Stimulated activated naive B cell treated with anti-CD40 and anti-IgM and Interleukin-4, amounts not matched to agents 10 μg/mL and 1 μg/mL and 100 μg/mL, for 72 hours (primary cell): Measurements from ENCODE around the gene CHCHD1.

Experiments used
- ATAC-seq, 2 donors: fragments of 150-1000 bp; cut with Tn5 transposase; replicated peaks; 2 replicates each; pipeline ENCODE4 v1.10.0; 2021; ENCODE audit warnings: moderate library complexity in 1 of 2
- DNase-seq: peaks from one replicate; pipeline ENCODE4 v3.0.0; 2021
- H3K27ac Mint-ChIP-seq: one replicate; pipeline ENCODE4 v1.8.0; 2022; ENCODE audit warnings: mild to moderate bottlenecking, mixed read lengths
- H3K27me3 Mint-ChIP-seq, 2 donors: one replicate each; pipeline ENCODE4 v1.8.0; 2022; ENCODE audit warnings: mixed read lengths in 2 of 2
- H3K36me3 Mint-ChIP-seq, 2 donors: one replicate each; pipeline ENCODE4 v1.8.0; 2022; ENCODE audit warnings: mixed read lengths in 2 of 2, mild to moderate bottlenecking in 1 of 2
- H3K4me1 Mint-ChIP-seq, 2 donors: one replicate each; pipeline ENCODE4 v1.8.0; 2022; ENCODE audit warnings: mixed read lengths in 2 of 2, mild to moderate bottlenecking in 1 of 2
- H3K4me3 Mint-ChIP-seq, 2 donors: one replicate each; pipeline ENCODE4 v1.8.0; 2022; ENCODE audit warnings: mild to moderate bottlenecking in 2 of 2, mixed read lengths in 2 of 2, moderate library complexity in 1 of 2
- H3K9me3 Mint-ChIP-seq, 2 donors: one replicate each; pipeline ENCODE4 v1.8.0; 2022; ENCODE audit warnings: mixed read lengths in 2 of 2, mild to moderate bottlenecking in 1 of 2

The CHCHD1 gene

GRCh38 chr10:73807471-73807870 is 25.6 kb downstream of the CHCHD1 start:
- Mint-ChIP-seq H3K4me3 (no peak overlapping the region), H3K27ac (no peak overlapping the region), H3K9me3 (no peaks in the 10 kb centered on the region), H3K36me3 (peaks cover 46 to 58% of the 10 kb centered on the region in 2 donors), H3K4me1 (peaks cover 40 to 60% of the 10 kb centered on the region in 2 donors), H3K27me3 (no peaks in the 10 kb centered on the region)
- ATAC-seq (no peak), DNase-seq (no peak)

- no peak overlapping the region for H3K27ac Mint-ChIP-seq
Observed at GRCh38 chr10:73808021-73808815, 26.4 kb downstream of the CHCHD1 start.

GRCh38 chr10:73809061-73809818 is 27.4 kb downstream of the CHCHD1 start:
- Mint-ChIP-seq H3K36me3 (peaks cover 47 to 48% of the 10 kb centered on the region in 2 donors), H3K27me3 (no peaks in the 10 kb centered on the region), H3K4me3 (no peak overlapping the region), H3K9me3 (no peaks in the 10 kb centered on the region), H3K4me1 (peaks cover 25 to 43% of the 10 kb centered on the region in 2 donors), H3K27ac (no peak overlapping the region)
- no peak for DNase-seq
- ATAC-seq, result no peak

More at GRCh38 chr10:73808021-73808815, 26.4 kb downstream of the CHCHD1 start:
- DNase-seq (no peak), ATAC-seq (no peak)
- Mint-ChIP-seq H3K4me3 (no peak overlapping the region), H3K27me3 (no peaks in the 10 kb centered on the region), H3K4me1 (peaks cover 35 to 53% of the 10 kb centered on the region in 2 donors), H3K36me3 (peaks cover 45 to 53% of the 10 kb centered on the region in 2 donors), H3K9me3 (no peaks in the 10 kb centered on the region)

- DNase-seq, result no peak
- Mint-ChIP-seq H3K27ac (peak overlapping the region; percentile 95), H3K9me3 (no peaks in the 10 kb centered on the region), H3K36me3 (peaks cover 47 to 50% of the 10 kb centered on the region in 2 donors), H3K27me3 (no peaks in the 10 kb centered on the region), H3K4me1 (peaks cover 23 to 41% of the 10 kb centered on the region in 2 donors), H3K4me3 (peak overlapping the region; percentile 86 to 87)
- ATAC-seq, result no peak
Observed at GRCh38 chr10:73810358-73810734, 28.5 kb downstream of the CHCHD1 start.

GRCh38 chr10:73810735-73811465 is 29.1 kb downstream of the CHCHD1 start:
- Mint-ChIP-seq H3K27me3 (no peaks in the 10 kb centered on the region), H3K9me3 (no peaks in the 10 kb centered on the region), H3K27ac (peak overlapping the region; percentile 95), H3K4me1 (peaks cover 20 to 41% of the 10 kb centered on the region in 2 donors), H3K4me3 (peak overlapping the region; percentile 86 to 87), H3K36me3 (peaks cover 44 to 47% of the 10 kb centered on the region in 2 donors)
- DNase-seq (peak; percentile 33), ATAC-seq (peak; percentile 41 to 42)

GRCh38 chr10:73812657-73813056 is 30.8 kb downstream of the CHCHD1 start:
- no peak overlapping the region for H3K4me3 Mint-ChIP-seq
- peaks cover 9 to 24% of the 10 kb centered on the region in 2 donors for H3K4me1 Mint-ChIP-seq
- DNase-seq (no peak), ATAC-seq (no peak)
- peaks cover 26 to 42% of the 10 kb centered on the region in 2 donors for H3K36me3 Mint-ChIP-seq
- no peak overlapping the region for H3K27ac Mint-ChIP-seq
- no peaks in the 10 kb centered on the region for H3K9me3 Mint-ChIP-seq
- no peaks in the 10 kb centered on the region for H3K27me3 Mint-ChIP-seq

- Mint-ChIP-seq H3K27ac (no peak overlapping the region), H3K4me3 (no peak overlapping the region)
Observed at GRCh38 chr10:73813333-73813732, 31.5 kb downstream of the CHCHD1 start.

GRCh38 chr10:73814276-73814895 is 32.5 kb downstream of the CHCHD1 start:
- no peaks in the 10 kb centered on the region for H3K27me3 Mint-ChIP-seq
- peaks cover 12 to 29% of the 10 kb centered on the region in 2 donors for H3K36me3 Mint-ChIP-seq
- no peak overlapping the region for H3K4me3 Mint-ChIP-seq
- no peak overlapping the region for H3K27ac Mint-ChIP-seq
- no peaks in the 10 kb centered on the region for H3K9me3 Mint-ChIP-seq
- no peak for ATAC-seq
- no peak for DNase-seq
- peaks cover 5 to 14% of the 10 kb centered on the region in 2 donors for H3K4me1 Mint-ChIP-seq

More at GRCh38 chr10:73813333-73813732, 31.5 kb downstream of the CHCHD1 start:
- ATAC-seq, result no peak
- Mint-ChIP-seq H3K36me3 (peaks cover 21 to 39% of the 10 kb centered on the region in 2 donors), H3K9me3 (no peaks in the 10 kb centered on the region), H3K27me3 (no peaks in the 10 kb centered on the region), H3K4me1 (peaks cover 9 to 24% of the 10 kb centered on the region in 2 donors)
- DNase-seq, result no peak

- Mint-ChIP-seq H3K36me3 (peaks cover 12 to 30% of the 10 kb centered on the region in 2 donors), H3K4me3 (no peak overlapping the region), H3K4me1 (peaks cover 4 to 7% of the 10 kb centered on the region in 2 donors), H3K9me3 (no peaks in the 10 kb centered on the region), H3K27me3 (no peaks in the 10 kb centered on the region), H3K27ac (no peak overlapping the region)
- no peak for ATAC-seq
- no peak for DNase-seq
Observed at GRCh38 chr10:73814896-73815718, 33.3 kb downstream of the CHCHD1 start.

GRCh38 chr10:73815719-73816030 is 33.8 kb downstream of the CHCHD1 start:
- H3K36me3 Mint-ChIP-seq, result peaks cover 12 to 31% of the 10 kb centered on the region in 2 donors
- H3K4me3 Mint-ChIP-seq, result no peak overlapping the region

GRCh38 chr10:73816917-73817729 is 35.3 kb downstream of the CHCHD1 start:
- H3K9me3 Mint-ChIP-seq, result no peaks in the 10 kb centered on the region
- H3K27ac Mint-ChIP-seq, result peak overlapping the region; percentile 70
- DNase-seq (no peak), ATAC-seq (no peak)
- H3K4me3 Mint-ChIP-seq, result no peak overlapping the region
- peaks cover 15 to 35% of the 10 kb centered on the region in 2 donors for H3K36me3 Mint-ChIP-seq
- no peaks in the 10 kb centered on the region for H3K27me3 Mint-ChIP-seq
- H3K4me1 Mint-ChIP-seq, result no peaks in the 10 kb centered on the region

More at GRCh38 chr10:73815719-73816030, 33.8 kb downstream of the CHCHD1 start:
- Mint-ChIP-seq H3K9me3 (no peaks in the 10 kb centered on the region), H3K27ac (no peak overlapping the region), H3K27me3 (no peaks in the 10 kb centered on the region), H3K4me1 (peaks cover under 1 to 1% of the 10 kb centered on the region in 2 donors)
- DNase-seq (no peak), ATAC-seq (no peak)

- Mint-ChIP-seq H3K4me3 (no peak overlapping the region), H3K9me3 (no peaks in the 10 kb centered on the region), H3K27me3 (no peaks in the 10 kb centered on the region), H3K27ac (peak overlapping the region; percentile 70), H3K4me1 (no peaks in the 10 kb centered on the region), H3K36me3 (peaks cover 17 to 40% of the 10 kb centered on the region in 2 donors)
- ATAC-seq (no peak), DNase-seq (no peak)
Observed at GRCh38 chr10:73817826-73818225, 36.0 kb downstream of the CHCHD1 start.
